DMS53 treated with DMSO at 0.1 percent for 48 hours (cell line): ENCODE results near the gene PCDHB10.
A peak's percentile ranks its signal among the peaks of the same experiment; 100 is the strongest.
"Not testable (repeated sequence)": the region's sequence is repeated elsewhere in the genome, so short reads cannot be mapped to it uniquely, and the experiment has no call there.

ENCODE experiments used
- DNase-seq: peaks from one replicate; lab custom pipeline; 2025; ENCODE audit not compliant: unreplicated experiment; lab: John Stamatoyannopoulos, UW

The PCDHB10 gene

DNA sequence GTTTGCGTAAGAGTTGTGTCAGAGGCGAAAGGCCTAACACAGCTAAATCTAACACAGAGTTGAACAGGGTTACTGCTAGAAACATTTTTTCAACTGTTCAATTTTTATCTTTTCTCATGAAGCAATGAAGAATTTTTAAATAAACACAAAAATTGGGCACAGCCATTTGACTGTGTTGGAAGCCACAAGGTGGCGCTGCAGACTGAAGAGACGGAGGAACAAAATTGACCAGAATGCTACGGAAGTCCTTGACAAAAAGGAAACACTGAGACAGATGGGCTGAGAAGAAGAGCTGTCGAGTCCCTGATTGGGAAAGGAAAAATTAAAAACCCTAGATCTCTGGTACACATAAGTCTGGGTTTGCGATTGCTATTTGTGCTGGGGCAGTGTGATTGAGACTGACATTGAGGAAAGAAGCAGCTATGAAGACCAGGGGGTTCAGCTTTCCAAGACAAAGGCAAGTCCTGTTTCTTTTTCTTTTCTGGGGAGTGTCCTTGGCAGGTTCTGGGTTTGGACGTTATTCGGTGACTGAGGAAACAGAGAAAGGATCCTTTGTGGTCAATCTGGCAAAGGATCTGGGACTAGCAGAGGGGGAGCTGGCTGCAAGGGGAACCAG, 5.1 kb upstream of the PCDHB10 start, which contains the start of gene PCDHB9:
Gene PCDHB9, plus strand, starts transcription at position 265 of the 616 bp plus-strand sequence. Its CDS starts 158 bp downstream, at position 423.
- no peak for DNase-seq

DNA sequence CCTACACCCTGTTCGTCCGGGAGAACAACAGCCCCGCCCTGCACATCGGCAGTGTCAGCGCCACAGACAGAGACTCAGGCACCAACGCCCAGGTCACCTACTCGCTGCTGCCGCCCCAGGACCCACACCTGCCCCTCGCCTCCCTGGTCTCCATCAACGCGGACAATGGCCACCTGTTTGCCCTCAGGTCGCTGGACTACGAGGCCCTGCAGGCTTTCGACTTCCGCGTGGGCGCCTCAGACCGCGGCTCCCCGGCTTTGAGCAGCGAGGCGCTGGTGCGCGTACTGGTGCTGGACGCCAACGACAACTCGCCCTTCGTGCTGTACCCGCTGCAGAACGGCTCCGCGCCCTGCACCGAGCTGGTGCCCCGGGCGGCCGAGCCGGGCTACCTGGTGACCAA, 3.5 kb upstream of the PCDHB10 start:
- DNase-seq: not testable (repeated sequence)

DNA sequence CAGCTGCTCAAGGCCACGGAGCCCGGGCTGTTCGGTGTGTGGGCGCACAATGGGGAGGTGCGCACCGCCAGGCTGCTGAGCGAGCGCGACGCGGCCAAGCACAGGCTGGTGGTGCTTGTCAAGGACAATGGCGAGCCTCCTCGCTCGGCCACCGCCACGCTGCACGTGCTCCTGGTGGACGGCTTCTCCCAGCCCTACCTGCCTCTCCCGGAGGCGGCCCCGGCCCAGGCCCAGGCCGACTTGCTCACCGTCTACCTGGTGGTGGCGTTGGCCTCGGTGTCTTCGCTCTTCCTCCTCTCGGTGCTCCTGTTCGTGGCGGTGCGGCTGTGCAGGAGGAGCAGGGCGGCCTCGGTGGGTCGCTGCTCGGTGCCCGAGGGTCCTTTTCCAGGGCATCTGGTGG, 3.0 kb upstream of the PCDHB10 start:
- not testable (repeated sequence) for DNase-seq

DNA sequence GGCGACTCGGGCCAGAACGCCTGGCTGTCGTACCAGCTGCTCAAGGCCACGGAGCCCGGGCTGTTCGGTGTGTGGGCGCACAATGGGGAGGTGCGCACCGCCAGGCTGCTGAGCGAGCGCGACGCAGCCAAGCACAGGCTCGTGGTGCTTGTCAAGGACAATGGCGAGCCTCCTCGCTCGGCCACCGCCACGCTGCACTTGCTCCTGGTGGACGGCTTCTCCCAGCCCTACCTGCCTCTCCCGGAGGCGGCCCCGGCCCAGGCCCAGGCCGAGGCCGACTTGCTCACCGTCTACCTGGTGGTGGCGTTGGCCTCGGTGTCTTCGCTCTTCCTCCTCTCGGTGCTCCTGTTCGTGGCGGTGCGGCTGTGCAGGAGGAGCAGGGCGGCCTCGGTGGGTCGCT, 2.2 kb downstream of the PCDHB10 start:
- DNase-seq: not testable (repeated sequence)

DNA sequence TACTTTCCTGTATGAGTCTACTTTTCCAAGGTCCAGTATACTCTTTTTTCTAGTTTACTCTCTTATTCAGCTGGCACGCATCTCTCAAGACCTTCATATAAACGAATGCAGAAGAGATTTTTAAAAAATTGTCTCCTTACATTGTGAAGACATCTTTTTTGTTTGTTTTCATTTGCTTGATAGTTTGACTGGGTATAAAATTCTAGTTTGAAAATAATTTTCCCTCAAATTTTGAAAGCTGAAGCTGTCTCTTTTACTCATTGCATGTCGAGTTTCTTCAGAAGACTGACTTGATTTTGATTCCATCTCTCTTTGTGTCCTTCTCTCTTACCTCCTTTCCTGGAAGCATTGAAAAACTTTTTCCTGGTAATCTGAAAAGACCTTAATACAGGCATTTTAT, 4.2 kb downstream of the PCDHB10 start:
- no peak for DNase-seq

DNA sequence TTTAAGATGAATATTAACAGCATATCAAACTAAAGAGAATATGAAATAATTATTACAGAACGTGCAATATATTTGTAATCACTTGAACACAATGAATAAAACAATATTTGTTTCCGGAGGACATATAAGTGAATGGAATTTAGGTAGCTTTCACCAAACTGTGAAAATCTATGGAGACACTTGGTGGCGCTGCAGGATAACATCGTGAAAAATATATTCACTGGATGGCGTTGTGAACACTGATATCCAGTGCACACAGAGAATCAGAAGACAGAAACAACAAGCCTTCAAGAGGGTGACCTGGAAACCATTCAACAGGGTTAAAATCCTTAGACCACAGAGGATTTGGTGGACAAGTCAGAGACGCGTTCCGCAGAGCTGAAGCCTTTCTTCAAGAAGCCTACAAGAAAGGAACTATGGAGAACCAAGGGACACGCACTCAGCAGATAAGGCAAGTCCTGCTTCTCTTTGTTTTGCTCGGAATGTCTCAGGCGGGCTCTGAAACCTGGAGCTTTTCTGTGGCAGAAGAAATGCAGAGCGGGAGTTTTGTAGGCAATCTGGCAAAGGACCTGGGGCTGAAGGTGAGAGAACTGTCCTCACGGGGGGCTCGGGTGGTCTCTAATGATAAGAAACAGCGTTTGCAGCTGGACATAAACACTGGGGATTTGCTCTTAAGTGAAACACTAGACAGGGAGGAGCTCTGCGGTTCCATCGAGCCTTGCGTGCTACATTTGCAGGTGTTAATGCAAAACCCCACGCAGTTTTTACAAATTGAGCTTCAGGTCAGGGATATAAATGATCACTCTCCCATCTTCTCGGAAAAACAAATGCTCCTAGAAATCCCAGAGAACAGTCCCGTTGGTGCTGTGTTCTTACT, 7.4 kb downstream of the PCDHB10 start, which contains the start of gene PCDHB11:
Gene PCDHB11, plus strand, starts transcription at position 269 of the 877 bp plus-strand sequence. Its CDS starts 148 bp downstream, at position 417.
- peak; percentile 9 for DNase-seq

DNA sequence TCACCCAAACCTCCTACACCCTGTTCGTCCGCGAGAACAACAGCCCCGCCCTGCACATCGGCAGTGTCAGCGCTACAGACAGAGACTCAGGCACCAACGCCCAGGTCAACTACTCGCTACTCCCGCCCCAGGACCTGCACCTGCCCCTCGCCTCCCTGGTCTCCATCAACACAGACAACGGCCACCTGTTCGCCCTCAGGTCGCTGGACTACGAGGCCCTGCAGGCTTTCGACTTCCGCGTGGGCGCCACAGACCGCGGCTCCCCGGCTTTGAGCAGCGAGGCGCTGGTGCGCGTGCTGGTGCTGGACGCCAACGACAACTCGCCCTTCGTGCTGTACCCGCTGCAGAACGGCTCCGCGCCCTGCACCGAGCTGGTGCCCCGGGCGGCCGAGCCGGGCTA, 9.0 kb downstream of the PCDHB10 start:
- not testable (repeated sequence) for DNase-seq

DNA sequence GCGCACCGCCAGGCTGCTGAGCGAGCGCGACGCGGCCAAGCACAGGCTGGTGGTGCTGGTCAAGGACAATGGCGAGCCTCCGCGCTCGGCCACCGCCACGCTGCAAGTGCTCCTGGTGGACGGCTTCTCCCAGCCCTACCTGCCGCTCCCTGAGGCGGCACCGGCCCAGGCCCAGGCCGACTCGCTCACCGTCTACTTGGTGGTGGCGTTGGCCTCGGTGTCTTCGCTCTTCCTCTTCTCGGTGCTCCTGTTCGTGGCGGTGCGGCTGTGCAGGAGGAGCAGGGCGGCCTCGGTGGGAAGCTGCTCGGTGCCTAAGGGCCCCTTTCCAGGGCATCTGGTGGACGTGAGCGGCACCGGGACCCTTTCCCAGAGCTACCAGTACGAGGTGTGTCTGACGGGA, 9.5 kb downstream of the PCDHB10 start:
- DNase-seq: not testable (repeated sequence)

DNA sequence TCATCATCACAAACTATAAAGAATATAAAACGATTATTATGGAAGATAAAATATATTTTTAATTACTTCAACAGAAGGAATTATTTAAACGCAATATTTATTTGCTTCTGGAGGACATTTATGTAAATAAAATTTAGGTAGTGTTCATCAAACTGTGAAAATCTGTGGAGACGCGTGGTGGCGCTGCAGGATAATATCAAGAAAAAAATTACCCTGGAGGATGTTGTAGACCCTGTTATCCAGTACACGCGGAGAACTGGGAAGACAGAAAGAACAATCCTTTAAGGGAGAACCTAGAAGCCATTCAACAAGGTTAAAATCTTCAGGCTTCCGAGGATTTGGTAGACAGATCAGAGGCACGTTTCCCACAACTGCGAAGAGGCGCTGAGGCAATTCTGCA, 16.3 kb downstream of the PCDHB10 start, which contains the start of gene PCDHB12:
Gene PCDHB12, plus strand, starts transcription at position 242 of the 400 bp plus-strand sequence. CDS start 189 bp downstream, outside the sequence.
- DNase-seq: no peak

DNA sequence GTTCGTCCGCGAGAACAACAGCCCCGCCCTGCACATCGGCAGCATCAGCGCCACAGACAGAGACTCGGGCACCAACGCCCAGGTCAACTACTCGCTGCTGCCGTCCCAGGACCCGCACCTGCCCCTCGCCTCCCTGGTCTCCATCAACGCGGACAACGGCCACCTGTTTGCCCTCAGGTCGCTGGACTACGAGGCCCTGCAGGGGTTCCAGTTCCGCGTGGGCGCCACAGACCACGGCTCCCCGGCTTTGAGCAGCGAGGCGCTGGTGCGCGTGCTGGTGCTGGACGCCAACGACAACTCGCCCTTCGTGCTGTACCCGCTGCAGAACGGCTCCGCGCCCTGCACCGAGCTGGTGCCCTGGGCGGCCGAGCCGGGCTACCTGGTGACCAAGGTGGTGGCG, 18.1 kb downstream of the PCDHB10 start:
- not testable (repeated sequence) for DNase-seq

DNA sequence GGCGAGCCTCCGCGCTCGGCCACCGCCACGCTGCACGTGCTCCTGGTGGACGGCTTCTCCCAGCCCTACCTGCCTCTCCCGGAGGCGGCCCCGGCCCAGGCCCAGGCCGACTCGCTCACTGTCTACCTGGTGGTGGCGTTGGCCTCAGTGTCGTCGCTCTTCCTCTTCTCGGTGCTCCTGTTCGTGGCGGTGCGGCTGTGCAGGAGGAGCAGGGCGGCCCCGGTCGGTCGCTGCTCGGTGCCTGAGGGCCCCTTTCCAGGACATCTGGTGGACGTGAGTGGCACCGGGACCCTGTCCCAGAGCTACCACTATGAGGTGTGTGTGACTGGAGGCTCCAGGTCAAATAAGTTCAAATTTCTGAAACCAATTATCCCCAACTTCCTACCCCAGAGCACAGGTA, 18.7 kb downstream of the PCDHB10 start:
- not testable (repeated sequence) for DNase-seq

DNA sequence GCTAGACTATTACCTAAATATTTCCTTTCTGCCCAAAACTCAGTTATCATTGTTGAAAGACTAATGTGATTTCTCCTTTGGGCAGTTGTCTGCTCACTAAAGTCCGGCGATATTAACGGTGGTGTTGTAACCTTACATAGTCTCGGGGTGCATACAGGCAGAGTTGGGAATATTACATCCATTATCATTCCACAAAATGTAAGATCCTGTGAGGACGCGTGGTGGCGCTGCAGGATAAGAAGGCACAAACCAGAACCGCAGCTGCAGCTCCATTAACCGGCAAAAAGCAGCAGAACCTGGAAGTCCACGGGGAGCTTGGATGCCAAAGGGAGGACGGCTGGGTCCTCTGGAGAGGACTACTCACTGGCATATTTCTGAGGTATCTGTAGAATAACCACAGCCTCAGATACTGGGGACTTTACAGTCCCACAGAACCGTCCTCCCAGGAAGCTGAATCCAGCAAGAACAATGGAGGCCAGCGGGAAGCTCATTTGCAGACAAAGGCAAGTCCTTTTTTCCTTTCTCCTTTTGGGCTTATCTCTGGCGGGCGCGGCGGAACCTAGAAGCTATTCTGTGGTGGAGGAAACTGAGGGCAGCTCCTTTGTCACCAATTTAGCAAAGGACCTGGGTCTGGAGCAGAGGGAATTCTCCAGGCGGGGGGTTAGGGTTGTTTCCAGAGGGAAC, 21.6 kb downstream of the PCDHB10 start, which contains the start of gene PCDHB13:
Gene PCDHB13, plus strand, starts transcription at position 264 of the 684 bp plus-strand sequence. Its CDS starts 205 bp downstream, at position 469.
- peak; percentile 43 for DNase-seq

DNA sequence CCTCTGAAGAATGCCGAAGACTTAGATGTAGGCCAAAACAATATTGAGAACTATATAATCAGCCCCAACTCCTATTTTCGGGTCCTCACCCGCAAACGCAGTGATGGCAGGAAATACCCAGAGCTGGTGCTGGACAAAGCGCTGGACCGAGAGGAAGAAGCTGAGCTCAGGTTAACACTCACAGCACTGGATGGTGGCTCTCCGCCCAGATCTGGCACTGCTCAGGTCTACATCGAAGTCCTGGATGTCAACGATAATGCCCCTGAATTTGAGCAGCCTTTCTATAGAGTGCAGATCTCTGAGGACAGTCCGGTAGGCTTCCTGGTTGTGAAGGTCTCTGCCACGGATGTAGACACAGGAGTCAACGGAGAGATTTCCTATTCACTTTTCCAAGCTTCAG, 22.4 kb downstream of the PCDHB10 start:
- DNase-seq: not testable (repeated sequence)

DNA sequence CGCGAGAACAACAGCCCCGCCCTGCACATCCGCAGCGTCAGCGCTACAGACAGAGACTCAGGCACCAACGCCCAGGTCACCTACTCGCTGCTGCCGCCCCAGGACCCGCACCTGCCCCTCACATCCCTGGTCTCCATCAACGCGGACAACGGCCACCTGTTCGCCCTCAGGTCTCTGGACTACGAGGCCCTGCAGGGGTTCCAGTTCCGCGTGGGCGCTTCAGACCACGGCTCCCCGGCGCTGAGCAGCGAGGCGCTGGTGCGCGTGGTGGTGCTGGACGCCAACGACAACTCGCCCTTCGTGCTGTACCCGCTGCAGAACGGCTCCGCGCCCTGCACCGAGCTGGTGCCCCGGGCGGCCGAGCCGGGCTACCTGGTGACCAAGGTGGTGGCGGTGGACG, 23.4 kb downstream of the PCDHB10 start:
- not testable (repeated sequence) for DNase-seq

DNA sequence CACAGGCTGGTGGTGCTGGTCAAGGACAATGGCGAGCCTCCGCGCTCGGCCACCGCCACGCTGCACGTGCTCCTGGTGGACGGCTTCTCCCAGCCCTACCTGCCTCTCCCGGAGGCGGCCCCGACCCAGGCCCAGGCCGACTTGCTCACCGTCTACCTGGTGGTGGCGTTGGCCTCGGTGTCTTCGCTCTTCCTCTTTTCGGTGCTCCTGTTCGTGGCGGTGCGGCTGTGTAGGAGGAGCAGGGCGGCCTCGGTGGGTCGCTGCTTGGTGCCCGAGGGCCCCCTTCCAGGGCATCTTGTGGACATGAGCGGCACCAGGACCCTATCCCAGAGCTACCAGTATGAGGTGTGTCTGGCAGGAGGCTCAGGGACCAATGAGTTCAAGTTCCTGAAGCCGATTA, 23.9 kb downstream of the PCDHB10 start:
- not testable (repeated sequence) for DNase-seq

DNA sequence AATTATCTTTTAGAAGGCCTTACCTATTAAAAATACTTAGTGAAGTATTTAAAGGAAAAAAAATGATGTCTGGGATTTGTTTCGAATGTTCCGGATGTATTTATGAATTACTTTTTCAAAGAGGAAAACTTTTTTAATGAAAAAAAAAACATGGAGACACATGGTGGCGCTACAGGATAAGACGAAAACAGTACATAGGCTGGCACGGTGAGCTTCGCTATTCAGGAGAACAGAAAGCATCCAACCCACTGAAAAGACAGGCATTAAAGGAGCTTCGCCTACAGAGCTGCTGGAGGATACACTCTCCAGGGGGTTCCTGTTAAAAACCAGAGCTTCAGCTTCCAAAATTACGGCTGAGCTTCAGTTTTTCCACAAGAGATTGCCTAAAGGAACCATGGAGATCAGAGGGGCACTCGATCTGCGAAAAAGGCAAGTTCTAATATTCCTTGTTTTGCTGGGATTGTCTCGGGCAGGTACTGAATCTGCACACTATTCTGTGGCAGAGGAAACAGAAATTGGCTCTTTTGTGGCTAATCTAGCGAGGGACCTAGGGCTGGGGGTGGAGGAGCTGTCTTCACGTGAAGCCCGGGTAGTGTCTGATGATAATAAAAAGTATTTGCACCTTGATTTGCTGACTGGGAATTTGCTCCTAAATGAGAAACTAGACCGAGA, 31.1 kb downstream of the PCDHB10 start, which contains the start of gene PCDHB14:
Gene PCDHB14, plus strand, starts transcription at position 232 of the 672 bp plus-strand sequence. Its CDS starts 163 bp downstream, at position 395.
- peak; percentile 32 for DNase-seq

DNA sequence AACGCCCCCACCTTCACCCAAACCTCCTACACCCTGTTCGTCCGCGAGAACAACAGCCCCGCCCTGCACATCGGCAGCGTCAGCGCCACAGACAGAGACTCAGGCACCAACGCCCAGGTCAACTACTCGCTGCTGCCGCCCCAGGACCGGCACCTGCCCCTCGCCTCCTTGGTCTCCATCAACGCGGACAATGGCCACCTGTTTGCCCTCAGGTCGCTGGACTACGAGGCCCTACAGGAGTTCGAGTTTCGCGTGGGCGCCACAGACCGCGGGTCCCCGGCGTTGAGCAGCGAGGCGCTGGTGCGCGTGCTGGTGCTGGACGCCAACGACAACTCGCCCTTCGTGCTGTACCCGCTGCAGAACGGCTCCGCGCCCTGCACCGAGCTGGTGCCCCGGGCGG, 32.7 kb downstream of the PCDHB10 start:
- not testable (repeated sequence) for DNase-seq

DNA sequence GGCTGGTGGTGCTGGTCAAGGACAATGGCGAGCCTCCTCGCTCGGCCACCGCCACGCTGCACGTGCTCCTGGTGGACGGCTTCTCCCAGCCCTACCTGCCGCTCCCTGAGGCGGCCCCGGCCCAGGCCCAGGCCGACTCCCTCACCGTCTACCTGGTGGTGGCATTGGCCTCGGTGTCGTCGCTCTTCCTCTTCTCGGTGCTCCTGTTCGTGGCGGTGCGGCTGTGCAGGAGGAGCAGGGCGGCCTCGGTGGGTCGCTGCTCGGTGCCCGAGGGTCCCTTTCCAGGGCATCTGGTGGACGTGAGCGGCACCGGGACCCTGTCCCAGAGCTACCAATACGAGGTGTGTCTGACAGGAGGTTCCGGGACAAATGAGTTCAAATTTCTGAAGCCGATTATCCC, 33.3 kb downstream of the PCDHB10 start:
- DNase-seq: not testable (repeated sequence)

DNA sequence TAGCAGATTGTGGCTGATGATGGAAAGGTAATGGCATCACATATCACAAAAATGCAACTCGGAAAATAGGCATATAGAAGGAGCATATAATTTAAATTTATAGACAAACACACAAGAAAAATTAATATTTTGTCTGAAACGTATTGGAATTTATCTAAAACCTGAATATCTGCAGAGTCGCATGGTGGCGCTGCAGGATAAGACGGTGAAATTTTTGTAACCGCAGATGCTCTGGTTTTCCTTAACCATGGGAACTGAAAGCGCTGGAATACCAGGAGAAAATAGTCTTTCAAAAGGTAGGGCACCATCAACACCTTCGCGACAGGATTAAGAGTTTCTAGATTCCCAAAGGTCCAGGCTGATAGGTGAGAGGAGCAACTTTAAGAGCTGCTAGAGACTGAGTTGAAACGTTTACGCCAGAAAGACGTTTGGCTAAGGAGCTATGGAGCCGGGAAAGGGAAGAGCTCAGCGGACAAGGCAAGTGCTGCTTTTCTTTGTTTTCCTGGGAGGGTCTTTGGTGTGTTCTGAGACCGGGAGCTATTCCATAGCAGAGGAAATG, 42.0 kb downstream of the PCDHB10 start:
- DNase-seq: no peak

DNA sequence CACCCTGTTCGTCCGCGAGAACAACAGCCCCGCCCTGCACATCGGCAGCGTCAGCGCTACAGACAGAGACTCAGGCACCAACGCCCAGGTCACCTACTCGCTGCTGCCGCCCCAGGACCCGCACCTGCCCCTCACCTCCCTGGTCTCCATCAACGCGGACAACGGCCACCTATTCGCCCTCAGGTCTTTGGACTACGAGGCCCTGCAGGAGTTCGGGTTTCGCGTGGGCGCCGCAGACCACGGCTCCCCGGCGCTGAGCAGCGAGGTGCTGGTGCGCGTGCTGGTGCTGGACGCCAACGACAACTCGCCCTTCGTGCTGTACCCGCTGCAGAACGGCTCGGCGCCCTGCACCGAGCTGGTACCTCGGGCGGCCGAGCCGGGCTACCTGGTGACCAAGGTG, 43.8 kb downstream of the PCDHB10 start:
- not testable (repeated sequence) for DNase-seq
